K562 (cell line): ENCODE measurements around the gene SAE1. TPM values are rescaled to one million over a fixed set of nuclear protein-coding genes. Genes with fewer than 3 reads are reported as not detected.

Experiments
- BACH1 ChIP-seq: fragments of 200-800 bp; sonication (Bioruptor generic); IDR thresholded peaks from 2 replicates; pipeline ENCODE4 v1.6.1; 2016; ENCODE audit warnings: missing genetic modification characterization, missing compliant biosample characterization
- BHLHE40 ChIP-seq: IDR thresholded peaks from 2 replicates; pipeline ENCODE4 v1.6.1; 2011; ENCODE audit warnings: low read length, improper control_type of control experiment
- CBX5 ChIP-seq: IDR thresholded peaks from 2 replicates; pipeline ENCODE4 v1.6.1; 2014; ENCODE audit warnings: low read depth, borderline replicate concordance
- CTCFL ChIP-seq: IDR thresholded peaks from 2 replicates; pipeline ENCODE4 v1.6.1; 2011; ENCODE audit warnings: borderline replicate concordance, low read depth, mild to moderate bottlenecking, moderate library complexity, low read length; ENCODE audit not compliant: insufficient read depth, poor library complexity, severe bottlenecking
- FOXA3 ChIP-seq, 2 experiments: fragments of 450-650 bp in 1 of 2; sonication (generic) in 1 of 2; formaldehyde crosslinking; IDR thresholded peaks in 1 of 2; conservative IDR thresholded peaks in 1 of 2; 2 replicates each; pipeline versions ENCODE4 v1.4.0 to v1.8.0; 2020 to 2022; ENCODE audit warnings: mild to moderate bottlenecking in 2 of 2, missing genetic modification reagents in 1 of 2
- FOXJ2 ChIP-seq: fragments of 200-800 bp; sonication (Bioruptor generic); IDR thresholded peaks from 2 replicates; pipeline ENCODE4 v1.6.1; 2016; ENCODE audit warnings: missing genetic modification characterization, missing compliant biosample characterization
- GABPB1 ChIP-seq: sonication (generic); formaldehyde crosslinking; IDR thresholded peaks from 2 replicates; pipeline ENCODE4 v1.8.0; 2022; ENCODE audit warnings: mild to moderate bottlenecking, missing genetic modification reagents
- GATAD2B ChIP-seq: fragments of 450-650 bp; IDR thresholded peaks from 2 replicates; pipeline ENCODE4 v1.6.1; 2017; ENCODE audit warnings: mild to moderate bottlenecking, borderline replicate concordance
- HMG20A ChIP-seq: fragments of 450-650 bp; formaldehyde crosslinking; conservative IDR thresholded peaks from 2 replicates; pipeline ENCODE4 v1.4.0; 2020; ENCODE audit warnings: mild to moderate bottlenecking, mixed read lengths
- HNRNPH1 ChIP-seq: fragments of 200-400 bp; formaldehyde crosslinking; optimal IDR thresholded peaks from 2 replicates; pipeline ENCODE3; 2017; ENCODE audit warnings: low read depth, mild to moderate bottlenecking, low read length, moderate library complexity
- KLF13 ChIP-seq: fragments of 450-650 bp; IDR thresholded peaks from 2 replicates; pipeline ENCODE4 v1.6.1; 2016; ENCODE audit warnings: missing genetic modification characterization, low read depth, mild to moderate bottlenecking, missing compliant biosample characterization, moderate library complexity, borderline replicate concordance
- NCOA6 ChIP-seq: fragments of 450-650 bp; IDR thresholded peaks from 2 replicates; pipeline ENCODE4 v1.6.1; 2017; ENCODE audit warnings: mild to moderate bottlenecking
- RHOXF2B ChIP-seq: fragments of 250-450 bp; sonication (Bioruptor Pico); conservative IDR thresholded peaks from 2 replicates; pipeline ENCODE4 v1.5.1; 2021
- SREBF2 ChIP-seq: sonication (generic); formaldehyde crosslinking; IDR thresholded peaks from 2 replicates; pipeline ENCODE4 v1.4.0; 2020; ENCODE audit warnings: mild to moderate bottlenecking, missing genetic modification reagents
- SRF ChIP-seq, 2 experiments: fragments of 250-450, 450-650 bp in 1 of 2; sonication (Bioruptor Pico) in 1 of 2; sonication (generic) in 1 of 2; formaldehyde crosslinking; IDR thresholded peaks; 2 replicates each; pipeline versions ENCODE4 v1.5.0 to v1.5.1; 2020 to 2022; ENCODE audit warnings: mild to moderate bottlenecking in 1 of 2, missing genetic modification reagents in 1 of 2
- STAT5B ChIP-seq: fragments of 250-450 bp; sonication (Bioruptor Pico); IDR thresholded peaks from 2 replicates; pipeline ENCODE4 v1.8.0; 2021; ENCODE audit warnings: mild to moderate bottlenecking, inconsistent platforms
- ZBTB12 ChIP-seq: fragments of 250-450 bp; sonication (Bioruptor Pico); IDR thresholded peaks from 2 replicates; pipeline ENCODE4 v1.4.0; 2020
- ZFP36 ChIP-seq: fragments of 150-350 bp; IDR thresholded peaks from 2 replicates; pipeline ENCODE4 v1.6.1; 2018; ENCODE audit warnings: low read length, low read depth; ENCODE audit not compliant: partially characterized antibody
- ZNF3 ChIP-seq: fragments of 250-450 bp; sonication (Bioruptor Pico); IDR thresholded peaks from 2 replicates; pipeline ENCODE4 v1.5.0; 2021; ENCODE audit warnings: mild to moderate bottlenecking, moderate library complexity
- ZNF444 ChIP-seq: fragments of 250-450 bp; sonication (Bioruptor Pico); IDR thresholded peaks from 2 replicates; pipeline ENCODE4 v1.4.0; 2020; ENCODE audit warnings: mild to moderate bottlenecking, moderate library complexity
- ZNF589 ChIP-seq: fragments of 200-800 bp; sonication (Bioruptor generic); IDR thresholded peaks from 2 replicates; pipeline ENCODE4 v1.6.1; 2016; ENCODE audit warnings: low read depth, missing genetic modification characterization, missing compliant biosample characterization
- ZNF695 ChIP-seq: fragments of 450-650 bp; formaldehyde crosslinking; IDR thresholded peaks from 2 replicates; pipeline ENCODE4 v1.4.0; 2020; ENCODE audit warnings: mild to moderate bottlenecking, moderate library complexity
- ZNF76 ChIP-seq: fragments of 250-450 bp; sonication (Bioruptor Pico); IDR thresholded peaks from 2 replicates; pipeline ENCODE4 v1.4.0; 2020; ENCODE audit warnings: mild to moderate bottlenecking, moderate library complexity, borderline replicate concordance
- polyA plus RNA-seq, 8 experiments: library from polyadenylated mRNA; depleted of rRNA in 4 of 8; stranded (reverse) in 5 of 8; unstranded in 3 of 8; fragments of >200 nt; fragmentation: Nextera tagmentation in 2 of 8; fragmentation: Illumina TruSeq in 1 of 8; extraction: Ambion mirVana in 2 of 8; extraction: Trizol in 1 of 8; gene quantifications; 2 replicates each; pipeline versions ENCODE4 v1.2.1 to v1.2.3, GENCODE V29; 2011 to 2014; ENCODE audit warnings: inconsistent platforms in 1 of 8, missing spikeins in 1 of 8
- total RNA-seq, 7 experiments: library from RNA; depleted of rRNA in 6 of 7; stranded (reverse); fragments of >200 nt in 6 of 7; fragmentation: Illumina TruSeq in 2 of 7; extraction: Trizol in 2 of 7; gene quantifications; 2 replicates each; pipeline versions ENCODE4 v1.2.1 to v1.2.3, GENCODE V29; 2011 to 2021; ENCODE audit warnings: low replicate concordance in 1 of 7

Gene SAE1
- total and polyA plus RNA-seq, 9 of the 15 experiments (the other 6 are each of a cell fraction or from before 2014, with no cell fraction given), result 82.8 to 299 (median 217) TPM

- peak; percentile 70; the same call in 1 of the 2 replicates for TF ChIP-seq KLF13 (tag)
- no peak for TF ChIP-seq RHOXF2B (CRISPR knock-in tag)
- TF ChIP-seq ZNF695 (CRISPR knock-in tag), result no peak
- TF ChIP-seq STAT5B (CRISPR knock-in tag), result no peak
- TF ChIP-seq ZNF3 (CRISPR knock-in tag), result no peak
- no peak for TF ChIP-seq GATAD2B
- peak; percentile 70 for TF ChIP-seq BHLHE40
- TF ChIP-seq ZNF589, result no peak
- TF ChIP-seq ZBTB12 (CRISPR knock-in tag), result no peak
- peak; percentile 47 for TF ChIP-seq GABPB1
- TF ChIP-seq BACH1 (tag), result no peak
- TF ChIP-seq HMG20A, result no peak
- TF ChIP-seq FOXJ2, result no peak
- no peak for TF ChIP-seq FOXA3 (CRISPR knock-in tag; conservative IDR thresholded peaks at IDR 0.05 in 1 of 2, IDR thresholded peaks at IDR 0.05 in 1 of 2)
- no peak for TF ChIP-seq CBX5
- no peak for TF ChIP-seq SRF (CRISPR knock-in tag; IDR thresholded peaks at IDR 0.05)
- TF ChIP-seq NCOA6, result no peak
- TF ChIP-seq CTCFL, result no peak
- no peak for TF ChIP-seq ZNF444
- TF ChIP-seq ZFP36, result no peak
- TF ChIP-seq HNRNPH1, result no peak
- no peak for TF ChIP-seq SREBF2 (CRISPR knock-in tag)
- no peak for TF ChIP-seq ZNF76 (CRISPR knock-in tag)
These were observed 97.7 kb downstream of the SAE1 start (continued) for GRCh38 chr19:47228168-47228936.
